ENCODE results near the gene SPPL2C.
A peak's percentile ranks its signal among the peaks of the same experiment; 100 is the strongest.
"Not testable (repeated sequence)": the region's sequence is repeated elsewhere in the genome, so short reads cannot be mapped to it uniquely, and the experiment has no call there.

The SPPL2C gene

DNA sequence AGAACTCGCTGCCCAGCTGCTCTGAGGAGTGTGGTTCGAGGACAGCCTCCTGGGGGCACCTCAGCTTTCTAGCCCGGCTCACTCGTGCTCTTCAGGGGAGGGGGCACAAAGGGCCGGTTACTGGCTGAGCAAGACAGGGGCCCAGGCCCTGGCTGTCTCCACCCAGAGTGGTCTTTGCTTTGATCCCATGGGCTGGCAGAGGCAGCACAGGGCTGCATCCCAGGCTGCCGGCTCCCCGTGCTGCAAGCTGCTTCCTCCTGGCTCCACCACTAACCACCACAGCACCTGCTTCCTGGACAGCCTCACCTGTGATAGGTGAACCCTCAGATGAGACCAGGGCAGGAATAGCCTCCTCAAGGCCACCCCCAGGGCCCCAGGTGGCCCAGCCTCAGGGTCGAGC lies 6.8 kb downstream of the SPPL2C start:
- DNase-seq = no peak

DNA sequence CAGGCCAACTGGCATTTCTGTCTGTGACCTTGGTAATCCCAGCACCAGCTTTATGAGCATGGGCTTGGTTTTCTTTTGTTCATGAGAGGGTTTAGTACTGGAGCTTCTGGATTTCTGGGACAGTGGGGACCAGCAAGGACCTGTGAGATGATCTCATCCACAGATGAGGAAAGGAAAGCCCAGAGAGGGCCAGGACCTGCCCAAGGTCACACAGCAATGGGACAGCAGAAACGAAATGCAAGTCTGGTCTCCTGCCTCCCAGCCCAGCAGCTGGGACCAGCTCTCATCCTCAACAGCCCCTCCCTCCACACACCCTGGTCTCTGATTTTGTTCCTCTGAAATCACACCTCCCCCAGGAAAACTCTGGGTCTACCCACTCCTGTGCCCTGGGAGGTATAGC lies 7.2 kb downstream of the SPPL2C start:
- no peak for DNase-seq

DNA sequence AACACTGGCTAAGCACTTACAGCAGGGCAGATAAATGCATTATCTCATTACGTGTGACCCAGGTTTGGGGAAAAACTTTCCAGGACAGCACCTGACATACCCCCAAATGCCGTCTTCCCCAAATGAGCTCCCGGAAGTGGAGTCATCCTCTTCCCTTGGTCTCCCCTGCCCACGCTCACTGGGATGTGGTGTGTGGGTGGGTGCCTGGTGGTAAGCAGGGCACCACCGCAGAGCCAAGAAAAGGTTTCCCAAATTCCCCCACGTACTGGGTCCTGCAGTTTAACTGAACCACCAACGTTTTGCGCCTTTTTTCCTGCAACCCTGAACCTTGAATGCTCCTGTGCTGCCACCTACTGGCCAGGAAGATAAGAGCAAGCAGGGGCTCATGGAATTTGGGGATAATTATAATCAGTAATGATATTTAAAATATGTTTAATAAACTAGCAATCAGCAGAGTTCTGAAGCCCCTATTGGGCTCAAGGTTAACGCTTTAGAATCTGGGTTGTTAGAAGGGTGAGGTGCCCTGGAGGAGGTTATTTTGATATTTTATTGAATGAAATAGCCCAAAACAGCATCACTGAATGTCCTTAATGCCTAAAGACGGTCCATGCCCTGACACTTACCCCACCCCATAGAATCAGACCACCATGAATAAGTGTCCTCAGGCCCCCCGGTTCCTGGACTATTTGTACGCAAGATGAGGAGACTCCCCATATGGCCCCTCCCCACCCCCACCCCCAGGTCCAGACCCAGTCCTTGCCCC lies 8.0 kb downstream of the SPPL2C start:
- DNase-seq = peak; percentile 48

DNA sequence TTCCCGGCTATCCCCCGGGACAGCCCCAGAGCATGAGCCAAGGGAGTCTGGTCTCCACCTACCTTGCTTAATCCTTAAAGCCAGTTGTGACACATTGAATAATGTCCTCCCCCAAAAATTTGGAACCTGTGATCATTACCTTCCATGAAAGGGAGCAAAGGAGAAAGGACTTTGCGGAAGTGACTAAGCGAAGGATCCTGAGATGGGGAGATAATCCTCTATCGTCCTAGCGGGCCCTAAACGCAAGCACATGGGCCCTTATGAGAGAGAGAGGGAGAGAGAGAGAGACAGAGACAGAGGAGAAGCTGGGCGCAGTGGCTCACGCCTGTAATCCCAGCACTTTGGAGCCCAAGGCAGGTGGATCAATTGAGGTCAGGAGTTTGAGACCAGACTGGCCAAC lies 9.5 kb downstream of the SPPL2C start:
- DNase-seq = no peak

DNA sequence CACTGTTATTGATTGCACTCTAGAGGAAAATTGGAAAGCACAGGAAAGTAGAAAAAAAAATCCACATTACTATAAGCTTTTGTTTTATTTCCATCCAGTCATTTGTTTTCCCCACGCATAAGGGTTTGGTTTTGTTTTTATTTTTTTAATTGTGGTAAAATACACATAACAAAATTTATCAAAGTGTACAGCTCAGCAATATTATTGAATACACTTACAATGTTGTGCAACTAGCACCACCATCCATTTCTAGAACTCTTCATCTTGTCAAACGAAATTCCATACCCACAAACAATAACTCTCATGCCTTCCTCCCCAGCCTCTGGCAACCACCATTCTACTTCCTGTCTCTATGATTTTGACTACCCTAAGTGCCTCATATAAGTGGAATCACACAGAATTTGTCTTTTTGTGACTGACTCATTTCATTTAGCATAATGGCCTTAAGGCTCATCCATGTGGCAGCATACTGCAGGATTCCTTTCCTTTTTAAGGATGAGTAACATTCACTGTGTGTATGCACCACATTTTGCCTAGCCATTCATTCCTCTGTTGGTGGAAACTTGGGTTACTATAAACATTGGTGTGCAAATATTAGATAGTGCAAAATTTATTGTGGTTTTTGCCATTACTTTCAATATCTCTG lies 11.1 kb downstream of the SPPL2C start:
- no peak for DNase-seq

DNA sequence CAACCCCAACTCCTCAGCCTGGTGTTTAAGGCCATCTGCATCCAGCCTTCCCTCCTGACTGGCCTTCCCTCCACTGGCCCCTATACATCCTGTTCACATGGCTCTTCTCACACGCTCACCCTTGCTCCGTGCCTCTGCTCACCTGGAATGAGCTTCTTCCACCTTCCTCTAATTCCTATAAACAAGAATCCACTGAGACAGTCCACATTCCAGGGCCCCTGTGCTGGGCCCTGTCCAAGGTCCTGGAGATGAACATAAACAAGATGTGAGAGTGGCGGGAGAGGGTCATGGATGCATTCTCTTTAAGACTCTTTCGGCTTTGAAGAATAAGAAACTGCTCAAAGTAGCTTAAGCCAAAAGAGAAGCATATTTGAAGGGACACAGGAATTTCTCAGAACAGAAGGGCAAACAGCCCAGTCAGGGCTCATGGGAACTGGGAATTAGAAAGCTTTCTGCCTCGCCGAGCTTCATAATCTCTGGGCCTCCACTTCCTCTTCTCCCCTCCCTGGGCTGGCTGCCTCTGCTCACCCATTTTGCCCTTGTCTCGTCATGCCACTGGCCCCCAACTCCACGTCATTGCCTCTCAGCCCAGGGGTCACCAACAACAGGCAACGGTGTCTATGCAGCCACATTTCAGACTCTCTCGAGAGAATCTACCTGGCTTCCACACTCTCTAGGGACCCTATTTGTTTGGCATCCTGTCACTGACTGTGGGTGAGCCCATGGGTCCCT lies 13.5 kb downstream of the SPPL2C start:
- DNase-seq = no peak

DNA sequence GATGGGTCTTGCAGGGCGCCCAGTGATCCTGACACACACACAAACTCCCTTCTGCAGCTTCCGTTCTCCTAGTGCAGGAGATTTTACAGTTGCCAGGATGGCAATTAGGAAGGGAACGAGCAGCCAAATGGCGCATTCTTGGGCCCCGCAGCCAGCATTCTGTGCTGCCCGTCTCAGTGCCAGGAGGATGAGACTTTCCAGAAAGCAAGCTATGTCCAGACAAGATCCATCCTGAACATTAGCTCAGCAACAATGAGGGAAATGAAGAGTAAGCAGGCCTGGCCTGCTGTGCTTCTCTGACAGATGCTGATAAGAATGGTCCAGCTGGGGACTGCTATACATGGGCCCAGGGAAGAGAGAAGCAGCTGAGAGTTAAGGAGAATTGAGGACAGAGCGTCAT lies 16.5 kb downstream of the SPPL2C start:
- DNase-seq = no peak

DNA sequence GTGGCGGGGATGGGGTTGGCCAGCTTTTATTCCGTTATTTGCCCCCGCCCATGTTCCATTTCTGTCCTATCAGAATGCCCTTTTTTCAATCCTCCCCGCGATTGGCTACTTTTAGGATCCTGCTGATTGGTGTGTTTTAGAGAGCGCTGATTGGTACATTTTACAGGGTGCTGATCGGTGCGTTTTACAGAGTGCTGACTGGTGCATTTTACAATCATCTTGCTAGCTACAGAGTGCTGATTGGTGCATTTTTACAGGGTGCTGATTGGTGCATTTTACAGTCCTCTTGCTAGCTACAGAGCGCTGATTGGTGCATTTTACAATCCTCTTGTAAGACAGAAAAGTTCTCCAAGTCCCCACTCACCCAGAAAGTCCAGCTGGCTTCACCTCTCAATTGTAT lies 17.4 kb downstream of the SPPL2C start:
- not testable (repeated sequence) for DNase-seq

DNA sequence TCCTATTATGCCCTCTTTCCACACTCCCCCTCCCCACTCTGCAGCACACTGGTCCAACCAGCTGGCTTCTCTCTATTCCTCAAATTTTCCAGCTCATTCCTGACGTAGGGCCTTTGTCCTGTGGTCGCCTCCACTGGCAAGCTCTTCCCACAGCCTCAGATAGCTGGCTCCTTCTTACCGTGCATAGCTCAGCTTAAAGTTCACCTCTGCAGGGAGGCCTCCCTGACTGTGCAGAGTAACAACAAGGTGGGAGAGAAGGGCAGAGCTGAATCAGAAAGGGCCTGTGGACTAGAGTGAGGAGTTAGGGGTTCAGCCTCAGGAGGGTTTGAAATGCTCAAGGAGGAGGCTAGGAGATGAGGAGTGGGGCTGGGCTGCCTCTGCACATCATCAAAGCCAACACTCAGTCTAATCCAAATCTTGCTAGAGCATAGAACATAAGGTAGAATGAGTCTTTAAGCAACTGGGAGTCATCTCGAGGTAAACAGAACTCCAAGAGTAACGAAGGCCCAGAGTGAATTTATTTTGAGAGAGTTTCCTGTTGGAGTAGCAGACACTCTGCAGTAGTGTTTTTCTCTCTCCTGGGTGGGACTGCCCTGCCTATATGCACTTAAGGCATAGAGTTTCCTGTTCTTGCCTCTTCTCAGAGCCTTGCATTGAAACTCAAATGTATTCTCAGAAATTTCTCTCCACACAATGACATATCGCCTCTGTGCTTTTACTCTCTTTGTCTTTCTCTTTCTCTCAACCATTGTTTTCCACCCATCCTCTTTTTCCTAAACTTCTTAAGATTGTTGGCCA lies 19.4 kb downstream of the SPPL2C start:
- no peak for DNase-seq

DNA sequence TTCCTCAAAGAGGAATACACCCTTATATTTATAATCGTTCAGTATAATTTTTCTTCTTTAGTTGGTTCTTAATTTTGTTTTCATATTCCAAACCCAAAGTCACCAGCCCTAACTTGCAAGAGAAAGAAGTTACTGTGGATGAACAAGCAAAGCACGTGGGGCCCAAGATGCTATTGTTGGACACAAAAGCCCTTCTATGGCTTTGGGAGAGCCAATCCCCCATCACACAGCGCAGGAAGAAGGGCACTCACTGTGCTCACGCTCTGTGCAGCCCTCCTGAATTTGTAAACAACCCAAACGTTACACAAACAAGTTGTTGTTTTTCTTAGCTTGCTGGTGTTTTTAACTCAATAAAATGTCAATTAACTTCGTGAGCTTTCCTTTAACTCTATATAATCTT lies 22.5 kb downstream of the SPPL2C start:
- no peak for DNase-seq

DNA sequence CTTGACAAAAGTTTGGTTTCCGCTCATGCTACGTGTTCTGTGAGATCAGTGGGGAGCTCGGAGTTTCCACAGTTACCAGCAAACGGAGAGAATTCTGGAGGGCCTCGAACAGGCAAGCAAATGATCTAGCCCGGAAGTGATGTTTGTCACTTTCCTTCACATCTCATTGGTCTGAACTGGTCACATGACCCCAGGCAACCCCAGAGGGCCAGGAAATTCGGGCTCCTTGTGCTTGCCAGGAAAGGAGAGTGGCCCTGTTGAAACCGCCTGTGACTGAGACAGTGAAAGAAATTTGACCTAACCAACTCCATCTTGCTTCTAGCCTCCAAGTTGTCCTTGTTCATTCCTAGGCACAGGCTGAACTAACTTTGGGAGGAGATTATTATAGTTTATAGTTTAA lies 23.0 kb downstream of the SPPL2C start:
- no peak for DNase-seq

DNA sequence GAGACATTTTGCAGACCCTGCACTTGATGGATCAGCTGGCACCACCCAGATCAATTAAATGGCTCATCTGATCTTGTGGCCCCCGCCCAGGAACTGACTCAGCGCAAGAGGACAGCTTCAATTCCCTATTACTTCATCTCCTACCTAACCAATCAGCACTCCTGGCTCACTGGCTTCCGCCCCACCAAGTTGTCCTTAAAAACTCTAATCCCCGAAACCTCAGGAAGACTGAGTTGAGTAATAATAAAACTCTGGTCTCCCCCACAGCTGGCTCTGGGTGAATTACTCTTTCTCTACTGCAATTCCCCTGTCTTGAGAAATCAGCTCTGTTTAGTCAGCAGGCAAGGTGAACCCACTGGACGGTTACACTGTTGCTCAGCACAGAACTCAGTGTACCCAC lies 23.6 kb downstream of the SPPL2C start:
- DNase-seq = no peak

DNA sequence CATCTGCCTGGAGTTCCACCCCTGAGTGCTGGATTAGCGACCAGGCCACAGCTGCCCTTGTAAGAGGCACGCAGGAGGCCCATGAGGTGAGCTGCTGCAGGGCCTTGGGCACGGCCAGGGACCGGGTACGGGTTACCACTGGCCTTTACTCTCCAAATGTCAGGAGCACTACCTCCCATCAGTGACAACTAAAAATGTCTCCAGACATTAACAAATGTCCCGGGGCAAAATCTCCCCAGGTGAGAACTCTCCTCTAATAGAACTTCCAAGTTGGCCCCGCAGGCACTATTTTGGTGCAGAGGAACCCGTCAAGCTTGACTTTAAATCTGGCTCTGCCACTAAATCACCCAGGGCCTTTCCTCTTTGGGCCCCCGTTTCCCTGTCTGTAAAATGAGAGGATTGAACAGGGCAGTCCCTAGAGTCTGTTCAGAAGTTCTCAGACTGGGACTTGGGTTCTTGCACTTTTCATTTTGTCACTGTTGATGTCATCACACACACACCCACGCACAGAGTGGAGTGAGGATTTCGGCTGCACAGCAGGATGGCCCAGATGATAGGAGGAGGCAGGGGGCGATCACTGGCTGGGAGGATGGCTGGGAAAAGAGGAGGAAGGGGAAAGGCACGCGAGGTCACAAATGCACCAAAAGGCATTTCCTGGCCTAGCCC lies 25.1 kb downstream of the SPPL2C start:
- DNase-seq = no peak

DNA sequence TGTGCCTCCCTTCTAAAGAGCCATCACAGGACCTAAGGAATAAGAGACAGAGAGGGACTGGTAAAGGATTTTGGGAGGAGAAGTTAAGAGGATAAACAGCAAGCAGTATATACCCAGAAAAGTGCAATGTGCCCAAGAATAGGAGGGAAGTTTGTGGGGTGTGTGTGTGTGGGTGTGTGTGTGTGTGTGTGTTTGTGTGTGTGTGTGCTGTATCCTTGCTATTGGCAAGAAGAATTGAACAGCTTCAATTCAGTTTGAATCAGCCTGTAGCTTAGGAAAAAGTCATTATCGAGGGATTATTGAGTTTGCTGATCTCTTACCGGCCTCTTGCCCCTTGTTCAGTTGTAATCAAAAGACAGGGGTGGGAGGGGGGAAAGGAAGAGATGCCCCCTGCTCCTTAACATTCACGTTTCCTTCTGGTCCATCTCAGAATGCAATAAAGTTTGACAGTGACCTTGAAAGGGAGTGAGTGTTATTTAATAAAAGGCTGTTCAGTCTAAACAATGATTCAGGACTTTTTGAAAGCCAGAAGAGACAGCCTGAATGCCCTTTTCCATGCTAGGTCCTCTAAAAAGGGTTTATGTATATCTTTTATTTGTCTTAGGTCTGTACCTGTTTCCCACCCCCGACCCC lies 25.8 kb downstream of the SPPL2C start:
- DNase-seq = no peak

DNA sequence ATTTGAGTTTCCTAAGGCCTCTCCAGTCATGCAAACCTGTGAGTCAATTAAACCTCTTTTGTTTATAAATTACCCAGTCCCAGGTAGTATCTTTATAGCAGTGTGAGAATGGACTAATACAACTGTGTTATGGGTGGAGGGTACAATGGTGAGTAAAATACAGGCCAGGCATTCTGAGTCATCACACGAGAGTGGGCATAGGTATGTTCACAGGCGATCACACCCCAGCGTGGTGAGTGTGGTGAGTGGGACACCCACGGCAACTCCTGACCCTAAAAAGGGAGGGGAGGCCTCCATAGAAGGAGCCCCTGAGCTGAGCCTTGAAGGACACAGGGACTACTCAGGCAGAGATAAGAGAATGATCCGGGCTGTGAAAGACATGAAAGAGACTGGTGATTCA lies 27.0 kb downstream of the SPPL2C start:
- DNase-seq = no peak

DNA sequence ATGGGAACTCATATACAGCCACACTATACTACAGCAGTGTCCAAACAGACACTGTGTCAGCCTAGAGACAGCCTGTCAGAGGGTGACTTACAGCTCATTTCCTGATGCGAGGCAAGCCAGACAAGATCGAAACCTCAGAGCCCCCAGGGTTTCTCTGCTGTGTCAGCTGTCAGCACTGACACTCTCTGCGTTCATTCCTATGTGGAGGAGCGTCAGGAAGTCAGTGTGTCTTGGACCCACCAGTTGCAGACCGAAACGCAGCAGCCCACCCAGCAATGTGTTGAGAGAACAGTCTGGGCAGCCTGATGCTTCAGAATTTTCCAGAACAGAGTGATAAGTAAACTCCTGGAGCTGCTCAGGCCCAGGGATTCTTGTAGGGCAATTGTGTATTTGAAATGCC lies 29.0 kb downstream of the SPPL2C start:
- peak; percentile 39 for DNase-seq

DNA sequence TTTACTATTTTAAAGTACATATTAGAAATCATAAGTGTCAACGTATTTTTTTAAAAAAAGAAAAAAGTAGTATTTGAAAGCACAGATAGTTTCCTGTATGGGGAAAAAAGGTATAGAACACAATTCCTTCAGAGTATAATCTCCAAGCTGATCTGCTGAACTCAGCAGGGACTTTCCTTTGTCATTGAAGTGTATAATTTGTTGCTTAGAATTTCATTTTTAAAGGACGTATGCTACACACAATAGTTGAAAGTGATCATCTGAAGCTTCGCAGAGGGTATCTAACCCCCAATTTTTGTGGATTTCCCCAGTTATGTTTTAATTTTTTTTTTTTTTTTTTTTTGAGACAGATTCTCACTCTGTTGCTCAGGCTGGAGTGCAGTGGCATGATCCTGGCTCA lies 29.5 kb downstream of the SPPL2C start:
- peak; percentile 35 for DNase-seq

DNA sequence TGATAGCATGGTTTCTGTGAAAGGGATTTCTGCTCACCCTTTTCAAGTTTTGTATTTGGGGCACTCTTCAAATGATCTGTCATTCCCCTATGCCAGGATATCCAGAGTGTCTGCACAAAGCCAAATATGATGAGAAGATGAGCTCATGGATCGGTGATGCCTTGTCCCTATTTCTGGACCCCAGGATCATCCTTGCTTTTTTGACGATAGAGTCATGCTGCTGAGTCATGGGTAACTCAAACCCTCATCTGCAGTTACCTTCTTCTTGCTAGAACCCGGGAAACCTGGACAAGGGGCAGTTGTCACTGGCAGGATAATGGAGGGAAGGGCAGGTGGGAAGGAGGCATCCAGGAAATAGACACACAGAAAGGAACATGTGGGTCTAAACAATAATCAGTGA lies 31.9 kb downstream of the SPPL2C start:
- DNase-seq = no peak

DNA sequence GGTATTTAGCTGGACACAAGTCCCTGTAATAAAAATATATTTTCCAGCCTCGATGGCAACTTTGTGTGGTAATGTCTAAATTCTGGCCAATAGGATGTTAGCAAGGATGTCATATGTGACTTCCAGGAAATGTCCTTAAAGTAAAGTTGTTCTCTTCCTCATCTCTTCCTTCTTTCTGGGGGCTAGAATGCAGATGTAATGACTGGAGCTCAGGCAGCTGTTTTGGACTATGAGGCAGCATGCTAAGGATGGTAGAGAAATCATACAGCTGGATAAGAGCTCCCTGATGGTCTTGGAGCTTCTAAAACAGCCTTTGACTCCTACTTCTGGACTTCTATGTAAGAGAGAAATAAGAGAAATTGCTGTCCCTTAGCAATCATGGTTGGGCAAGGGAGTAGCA lies 32.8 kb downstream of the SPPL2C start:
- no peak for DNase-seq

DNA sequence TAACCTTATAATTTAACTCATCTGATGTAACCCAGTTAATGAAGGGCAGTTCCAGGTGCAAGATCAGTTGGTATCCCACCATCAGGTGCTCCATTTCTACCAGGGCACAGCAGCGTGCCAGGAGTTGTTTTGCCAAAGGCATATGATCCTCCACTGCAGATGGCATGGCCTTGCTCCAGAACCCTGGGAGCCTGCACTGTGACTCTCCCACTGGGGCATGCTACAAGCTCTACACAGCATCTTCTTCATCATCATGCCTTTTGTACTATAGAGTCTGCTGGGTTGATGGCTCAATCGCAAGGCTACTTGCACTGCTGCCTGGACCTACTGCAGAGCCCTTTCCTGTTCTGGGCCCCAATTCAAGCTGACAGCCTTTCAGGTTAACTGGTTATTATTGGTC lies 38.4 kb downstream of the SPPL2C start:
- no peak for DNase-seq

DNA sequence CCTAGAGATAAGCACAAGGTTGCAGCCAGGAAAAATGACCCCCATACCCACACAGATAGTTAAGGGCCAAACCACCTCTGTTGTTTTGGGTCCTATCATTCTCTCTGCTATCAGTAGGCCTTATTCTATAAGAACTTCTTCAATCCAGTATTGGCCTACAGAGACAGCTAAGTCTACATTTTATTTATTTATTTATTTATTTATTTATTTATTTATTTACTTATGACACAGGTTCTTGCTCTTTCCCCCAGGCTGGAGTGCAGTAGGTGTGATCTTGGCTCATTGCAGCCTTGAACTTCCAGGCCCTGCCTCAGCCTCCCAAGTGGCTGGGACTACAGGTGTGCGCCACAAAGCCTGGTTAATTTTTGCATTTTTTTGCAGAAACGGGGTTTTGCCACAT lies 42.2 kb downstream of the SPPL2C start:
- DNase-seq = no peak

DNA sequence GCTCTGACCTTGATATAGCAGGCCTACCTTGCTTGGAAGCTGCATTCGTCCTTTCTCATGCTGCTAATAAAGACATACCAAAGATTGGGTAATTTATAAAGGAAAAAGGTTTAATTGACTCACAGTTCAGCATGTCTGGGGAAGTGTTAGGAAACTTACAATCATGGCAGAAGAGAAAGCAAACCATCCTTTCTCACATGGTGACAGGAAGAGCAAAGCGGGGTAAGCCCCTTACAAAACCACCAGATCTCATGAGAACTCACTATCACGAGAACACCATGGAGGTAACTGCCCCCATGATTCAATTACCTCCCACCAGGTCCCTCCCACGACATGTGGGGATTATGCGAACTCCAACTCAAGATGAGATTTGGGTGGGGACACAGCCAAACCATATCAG lies 43.7 kb downstream of the SPPL2C start:
- no peak for DNase-seq
